TTC549 (cell line): ENCODE measurements around the gene SLC16A9.

Source experiments
- FAIRE-seq: peaks from 2 replicates; lab custom pipeline; 2012; peaks lifted over from hg19 to GRCh38; lab: Jason Lieb, UNC

Gene SLC16A9

DNA sequence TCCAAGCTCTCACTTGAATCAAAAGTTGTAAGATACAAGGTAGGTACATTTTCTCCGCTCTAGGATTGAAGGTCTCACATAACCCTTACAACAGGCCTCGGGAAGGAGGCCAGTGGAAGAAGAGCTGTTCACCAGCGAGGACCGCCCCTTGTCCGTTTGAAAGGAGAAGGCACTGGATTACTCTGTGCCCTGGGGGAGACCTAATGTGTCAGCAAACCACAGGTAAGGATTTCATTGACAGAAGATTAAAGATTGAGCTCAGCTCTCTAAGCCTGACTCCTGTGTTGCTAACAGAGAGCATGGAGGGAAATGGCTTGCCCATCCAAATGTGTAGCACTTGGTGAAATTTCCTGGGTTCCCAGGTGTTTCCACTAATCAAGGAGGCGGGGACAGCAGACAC, 81.2 kb downstream of the SLC16A9 start:
- FAIRE-seq: no peak

DNA sequence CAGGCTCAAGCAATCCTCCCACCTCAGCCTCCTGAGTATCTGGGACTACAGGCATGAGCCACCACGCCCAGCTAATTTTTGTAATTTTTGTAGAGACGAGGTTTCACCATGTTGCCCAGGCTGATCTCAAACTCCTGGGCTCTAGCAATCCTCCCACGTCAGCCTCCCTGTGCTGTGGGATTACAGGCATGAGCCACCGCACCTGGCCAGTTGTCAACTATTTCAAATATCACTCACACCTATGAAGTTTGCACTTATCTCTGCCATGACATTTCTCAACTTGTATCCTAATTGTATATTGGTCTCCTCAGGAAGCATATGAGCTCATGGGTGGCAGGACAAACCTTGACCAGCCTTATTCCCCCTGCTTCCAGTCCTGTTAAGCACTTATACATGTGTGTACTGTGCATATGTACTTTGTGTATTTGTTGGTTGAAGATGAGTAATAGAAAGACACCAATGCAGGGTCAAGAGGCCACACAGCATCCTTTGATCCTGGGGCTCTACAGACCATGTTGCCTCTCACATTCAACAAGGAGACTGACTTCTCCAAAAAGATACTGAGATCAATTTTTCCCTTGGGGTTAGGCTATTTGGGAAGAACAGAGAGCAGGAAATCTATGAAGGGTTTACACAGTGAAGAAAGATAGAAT, 82.2 kb downstream of the SLC16A9 start:
- no peak for FAIRE-seq

DNA sequence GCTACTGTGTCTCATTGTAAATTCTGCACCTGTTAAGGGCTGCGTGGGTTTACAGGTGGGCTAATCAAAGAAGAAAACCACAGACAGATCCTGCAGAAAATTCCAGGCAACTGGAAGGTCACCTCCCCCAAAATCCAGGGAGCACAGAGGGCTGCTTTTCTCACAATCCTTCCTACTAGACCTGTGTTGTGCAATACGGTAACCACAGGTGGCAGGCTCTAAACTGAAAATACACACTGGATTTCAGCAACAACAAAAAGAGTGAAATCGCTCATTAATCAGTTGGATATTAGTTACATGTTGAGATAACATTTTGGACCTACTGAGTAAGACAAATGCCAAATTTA, 83.2 kb downstream of the SLC16A9 start:
- no peak for FAIRE-seq

DNA sequence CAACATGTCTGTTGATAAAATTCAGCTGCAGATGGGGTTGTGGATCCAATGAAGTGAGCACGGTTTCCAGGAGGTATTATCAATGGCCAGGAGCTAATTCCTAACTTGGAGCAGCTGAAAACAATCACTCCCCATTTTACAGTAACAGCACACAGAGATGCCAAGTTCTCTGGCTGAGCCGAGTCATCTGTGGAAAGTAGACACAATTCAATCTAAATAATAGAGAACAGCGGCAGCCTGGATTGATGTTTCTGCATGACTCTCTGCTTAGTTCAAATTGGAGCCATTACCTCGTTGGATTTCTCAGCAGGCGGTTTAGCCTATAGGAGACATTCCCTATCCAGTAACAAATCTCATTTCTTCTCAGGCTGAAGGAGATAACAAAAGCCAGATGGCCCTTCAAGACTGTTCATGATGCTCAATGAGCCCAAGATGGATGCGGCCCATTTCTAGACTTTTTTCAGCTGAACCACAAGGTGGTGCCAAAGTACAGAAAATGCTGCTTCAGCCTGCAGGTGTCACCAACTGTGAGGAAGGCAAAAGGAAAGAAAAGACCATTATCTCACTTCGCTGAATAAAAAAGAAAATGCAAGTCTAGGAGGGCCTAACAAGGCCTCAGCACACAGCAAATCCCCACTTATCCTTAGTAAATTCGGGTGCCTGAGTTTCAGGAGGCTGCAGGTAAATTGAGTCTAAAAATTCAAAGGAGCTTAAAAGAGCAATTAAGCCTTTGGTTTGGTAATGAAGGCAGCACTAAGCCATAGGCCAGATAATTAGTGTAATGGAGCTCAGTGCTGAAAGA, 83.7 kb downstream of the SLC16A9 start:
- FAIRE-seq: no peak

DNA sequence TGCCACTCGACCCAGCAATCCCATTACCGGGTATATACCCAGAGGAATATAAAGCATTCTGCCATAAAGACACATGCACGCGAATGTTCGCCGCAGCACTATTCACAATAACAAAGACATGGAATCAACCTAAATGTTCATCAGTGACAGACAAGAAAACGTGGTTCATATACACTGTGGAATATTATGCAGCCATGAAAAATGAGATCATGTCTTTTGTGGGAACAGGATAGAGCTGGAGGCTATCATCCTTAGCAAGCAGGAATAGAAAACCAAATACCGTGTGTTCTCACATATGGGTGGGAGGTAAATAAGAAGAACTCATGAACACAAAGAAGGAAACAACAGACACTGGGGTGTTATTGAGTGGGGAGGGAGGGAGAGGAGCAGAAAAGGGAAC, 84.7 kb downstream of the SLC16A9 start:
- no peak for FAIRE-seq

DNA sequence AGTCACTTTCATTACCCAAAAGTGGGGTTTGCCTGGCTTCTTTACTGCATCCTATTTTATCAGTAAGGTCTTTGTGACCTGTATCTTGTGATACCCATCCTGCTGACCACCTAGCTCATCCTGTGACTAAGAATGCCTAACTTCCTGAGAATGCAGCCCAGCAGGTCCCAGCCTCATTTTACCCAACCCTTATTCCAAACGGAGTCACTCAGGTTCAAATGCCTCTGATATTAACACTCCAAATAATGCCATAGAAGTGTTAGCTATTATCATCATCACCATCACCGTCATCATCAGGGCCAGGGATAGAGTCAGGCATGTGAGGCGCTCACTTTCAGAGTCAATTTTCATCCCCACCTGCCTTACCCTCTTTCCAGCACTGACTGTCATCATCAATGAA, 85.5 kb downstream of the SLC16A9 start:
- no peak for FAIRE-seq

DNA sequence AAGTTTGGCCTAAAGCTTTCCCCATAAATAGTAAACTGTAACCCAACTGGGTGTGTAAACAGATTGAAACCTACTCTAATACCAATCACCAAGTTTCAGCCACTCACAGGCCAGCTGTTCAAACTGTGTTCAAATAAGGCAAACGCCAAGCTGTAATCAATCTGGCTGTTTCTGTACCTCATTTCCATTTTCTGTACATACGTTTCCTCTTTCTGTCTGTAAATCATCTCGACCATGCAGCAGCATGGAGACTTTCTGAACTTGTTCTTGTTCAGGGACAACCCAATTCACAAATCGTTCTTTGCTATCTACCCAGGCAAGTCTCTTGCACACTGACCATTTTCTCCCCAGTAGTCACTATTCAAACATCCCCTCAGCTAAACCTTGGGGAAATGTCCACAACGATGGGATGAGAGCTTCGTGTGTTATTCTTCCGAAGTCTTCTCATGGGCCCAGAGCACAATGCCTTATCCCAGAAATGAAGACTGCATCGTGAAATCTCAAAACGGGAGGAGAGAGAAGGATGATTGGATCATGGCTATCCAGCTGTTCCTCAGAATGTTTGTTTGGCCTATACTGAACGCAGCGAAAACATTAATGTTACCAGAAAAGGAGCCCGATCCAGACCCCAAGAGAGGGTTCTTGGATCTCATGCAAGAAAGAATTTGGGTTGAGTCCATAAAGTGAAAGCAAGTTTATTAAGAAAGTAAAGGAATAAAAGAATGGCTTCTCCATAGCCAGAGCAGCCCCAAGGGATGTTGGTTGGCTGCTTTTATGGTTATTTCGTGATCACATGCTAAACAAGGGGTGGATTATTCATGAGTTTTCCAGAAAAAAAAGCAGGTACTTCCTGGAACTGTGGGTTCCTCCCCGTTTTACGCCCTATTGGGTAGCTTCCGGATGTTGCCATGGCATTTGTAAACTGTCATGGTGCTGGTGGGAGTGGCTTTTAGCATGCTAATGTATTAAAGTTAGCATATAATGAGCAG, 86.2 kb downstream of the SLC16A9 start:
- no peak for FAIRE-seq

DNA sequence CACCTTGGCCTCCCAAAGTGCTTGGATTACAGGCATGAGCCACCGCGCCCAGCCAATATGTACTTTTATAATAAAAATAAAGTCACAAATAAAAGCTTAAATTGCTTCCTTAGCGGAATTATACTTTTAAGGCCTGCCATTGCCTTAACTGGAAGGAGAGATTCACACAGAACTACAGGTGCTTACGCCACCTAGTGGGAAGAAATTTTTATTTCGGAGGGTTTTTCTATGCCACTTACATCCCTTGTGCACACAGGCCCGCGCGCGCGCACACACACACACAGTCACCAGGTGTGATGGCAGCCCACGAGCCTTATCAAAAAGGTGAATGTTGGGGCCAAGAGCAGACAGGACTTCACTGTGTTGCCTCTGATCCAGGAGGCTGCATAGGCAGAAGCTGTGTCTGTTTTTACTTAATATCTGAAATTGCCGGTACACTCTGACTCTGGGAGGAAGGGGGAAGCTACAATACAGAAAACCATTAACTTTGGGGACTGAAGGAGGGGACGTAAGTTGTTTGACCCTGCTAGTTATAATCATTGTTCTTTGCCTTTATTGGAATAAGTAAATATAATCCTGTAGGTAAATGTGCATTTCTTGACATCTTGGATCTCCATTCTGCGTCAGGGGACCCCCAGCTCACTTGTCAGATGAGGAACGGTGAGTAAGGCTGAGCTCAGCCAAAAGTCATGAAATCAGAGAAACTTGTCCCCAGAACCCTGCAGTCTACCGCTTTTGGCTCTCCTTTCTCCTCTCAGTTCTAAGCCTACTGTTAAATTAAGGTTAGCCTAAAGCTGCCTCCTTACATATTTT, 87.1 kb downstream of the SLC16A9 start:
- FAIRE-seq: no peak

DNA sequence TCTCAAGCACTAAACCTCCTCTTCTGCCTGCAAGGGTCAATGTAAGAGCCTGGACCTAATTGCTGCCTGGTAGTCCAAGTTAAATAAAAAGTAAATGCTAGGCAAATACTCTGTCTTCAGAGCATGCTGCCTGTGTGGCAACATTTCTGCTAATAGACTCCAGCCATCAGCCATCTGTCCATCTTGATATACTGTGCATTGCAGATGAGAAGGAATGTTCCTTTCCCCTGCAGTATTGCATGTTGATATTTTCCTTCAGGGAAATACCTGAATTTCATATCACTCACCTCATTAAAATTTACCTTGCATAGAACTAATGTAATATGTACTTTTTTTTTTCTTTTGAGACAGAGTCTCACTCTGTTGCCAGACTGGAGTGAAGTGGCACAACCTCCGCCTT, 87.9 kb downstream of the SLC16A9 start:
- FAIRE-seq: no peak

DNA sequence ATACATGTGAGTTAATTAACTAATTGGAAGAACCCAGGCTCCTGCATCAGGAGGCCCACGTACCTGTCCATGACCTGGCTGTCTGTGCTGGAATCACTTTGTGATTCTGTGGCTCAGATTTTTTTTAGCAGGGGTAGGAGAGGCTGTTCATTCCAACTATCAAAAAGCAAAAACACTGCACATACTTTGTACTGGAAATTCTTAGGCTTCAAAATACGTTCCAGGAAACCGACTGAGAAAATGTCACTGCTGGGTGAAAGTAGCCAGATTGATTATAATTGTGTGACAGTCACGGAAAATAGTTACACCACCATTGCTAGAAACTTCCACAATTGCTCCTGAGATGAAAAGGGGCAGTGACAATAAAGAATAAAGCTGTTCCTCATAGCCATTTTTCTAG, 91.0 kb downstream of the SLC16A9 start:
- no peak for FAIRE-seq

DNA sequence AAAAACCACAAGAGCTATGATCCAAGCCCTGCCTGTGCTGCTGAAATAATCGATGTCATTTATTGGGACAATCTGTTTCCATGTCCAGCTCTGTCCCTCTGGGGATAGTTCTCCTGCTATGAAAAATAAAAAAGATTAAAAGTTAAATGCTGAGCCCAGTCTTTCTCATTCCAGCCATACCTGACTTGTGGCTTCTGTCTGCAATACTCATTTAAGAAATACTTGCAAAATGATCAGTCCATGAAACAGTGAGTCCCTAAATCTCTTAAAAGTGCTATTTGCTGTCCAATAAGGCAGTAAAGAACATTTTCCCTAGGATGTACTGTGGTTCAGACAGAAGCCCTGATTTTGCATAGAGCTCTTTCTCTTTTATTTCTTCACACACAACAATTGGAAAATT, 91.7 kb downstream of the SLC16A9 start:
- FAIRE-seq: no peak

DNA sequence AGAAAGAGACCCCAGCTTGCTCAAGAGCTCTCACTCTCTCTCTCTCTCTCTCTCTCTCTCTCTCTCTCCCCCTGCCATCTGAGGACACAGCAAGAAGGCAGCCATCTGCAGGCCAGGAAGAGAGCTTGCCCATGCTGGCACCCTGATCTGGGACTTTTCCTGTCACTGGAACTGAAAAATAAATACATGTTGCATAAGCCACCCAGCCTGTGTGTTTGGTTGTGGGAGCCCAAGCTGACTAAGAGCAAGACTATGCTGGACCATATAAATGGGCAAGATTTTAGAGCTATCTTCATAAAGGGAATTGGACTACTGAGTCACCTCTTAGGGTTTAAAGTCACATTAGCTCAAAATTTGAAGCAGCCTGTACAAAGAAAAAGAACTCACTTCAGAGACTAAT, 98.6 kb downstream of the SLC16A9 start:
- FAIRE-seq: no peak

DNA sequence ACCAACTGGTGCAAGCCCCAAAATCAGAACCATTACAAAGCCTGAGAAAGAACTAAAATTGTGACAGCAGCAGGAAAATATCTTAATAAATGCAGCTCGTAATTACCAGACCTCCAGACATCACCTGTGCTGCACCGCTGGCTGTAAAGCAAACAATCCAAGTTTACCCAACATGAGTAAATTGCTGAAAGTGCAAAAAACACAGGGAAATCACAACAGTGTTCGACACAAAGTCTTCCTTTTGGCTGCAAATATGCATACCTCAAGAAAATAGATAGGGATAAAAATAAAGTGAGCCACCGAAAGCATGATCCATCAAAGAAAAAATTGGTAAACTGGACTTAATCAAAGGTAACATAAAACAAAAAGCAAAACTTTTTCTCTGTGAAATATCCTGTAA, 101.7 kb downstream of the SLC16A9 start:
- FAIRE-seq: no peak

DNA sequence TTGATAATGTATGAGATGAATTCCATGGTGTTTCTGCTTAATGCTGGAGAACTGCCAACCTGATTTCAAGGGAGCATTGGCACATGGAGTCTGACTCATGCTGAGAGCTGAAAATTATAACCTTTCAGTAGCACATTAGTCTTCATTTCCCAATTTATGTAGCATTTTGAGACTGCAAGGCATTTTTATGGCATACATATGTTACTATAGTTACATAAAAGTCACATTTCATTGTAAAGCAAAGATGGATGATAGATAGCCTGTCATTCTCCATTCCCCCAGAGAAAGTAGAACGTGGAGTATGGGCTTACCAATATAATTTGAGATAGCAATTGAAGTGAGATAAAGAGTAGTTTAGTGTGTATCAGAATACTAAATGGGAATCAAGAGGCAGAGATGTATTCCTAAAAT, 103.1 kb downstream of the SLC16A9 start:
- no peak for FAIRE-seq

DNA sequence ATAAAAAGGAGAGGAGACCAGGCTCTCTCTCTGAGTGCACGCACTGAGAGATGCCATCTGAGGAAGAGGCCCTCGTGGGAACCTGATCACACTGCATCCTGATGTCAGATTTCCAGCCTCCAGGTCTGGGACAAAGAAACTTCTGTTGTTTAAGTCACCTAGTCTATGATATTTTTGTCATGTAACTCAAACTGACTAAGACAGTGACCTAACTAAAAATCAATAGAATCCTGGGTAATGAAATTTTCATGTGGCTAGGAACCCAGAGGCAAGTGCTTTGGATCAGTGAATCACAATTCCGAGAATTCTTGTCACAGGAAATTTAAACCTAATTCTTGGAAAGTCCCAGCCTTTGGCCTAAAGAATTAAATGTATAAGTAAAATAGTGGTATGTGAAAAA, 107.7 kb downstream of the SLC16A9 start:
- FAIRE-seq: no peak
